ENCODE measurements around the gene PPP1R13B. TPM values are rescaled to one million over a fixed set of nuclear protein-coding genes. Genes with fewer than 3 reads are reported as not detected.

The PPP1R13B gene
- total RNA-seq, 1 experiment from 2014 or later: 17.8 TPM

DNA sequence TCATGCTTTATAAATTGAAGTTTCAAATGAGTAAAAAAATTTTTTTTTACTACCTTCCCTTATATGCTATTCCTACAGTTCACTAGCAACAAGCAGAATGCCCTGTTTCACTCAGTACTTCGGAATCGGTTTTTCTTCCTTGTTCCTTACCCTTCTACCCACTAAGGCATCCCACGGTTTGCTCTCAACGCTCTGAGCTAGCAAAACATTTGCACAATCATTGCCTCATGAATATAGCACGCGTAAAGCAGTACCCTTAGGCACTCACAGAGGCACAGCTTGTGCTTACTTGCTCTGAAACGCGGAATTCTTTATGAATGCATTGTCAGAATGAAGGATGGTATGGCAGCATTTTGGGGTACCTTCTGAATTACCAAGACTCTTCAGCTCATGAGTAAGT lies 45.0 kb downstream of the PPP1R13B start:
- no peak overlapping the region for H2AFZ ChIP-seq (ENCODE audit: low read depth, low read length, poor library complexity, severe bottlenecking)
- no TSS peak for BruUV-seq (replicated peaks)
- ChIA-PET POLR2A (no interaction called here), RAD21 (ENCODE audit: low non-redundant PET in 1 of 2, low total read pairs in 2 of 2, uncharacterized antibody in 2 of 2, unreplicated experiment in 2 of 2) (no interaction called here), CTCF (no interaction called here)
- intact Hi-C loops (cut with micrococcal nuclease): loop anchor here (10.0 kb wide), 1 partner anchor 332 kb away; the partner anchor contains the start of gene KIF26A
- no peak overlapping the region for H3K9ac ChIP-seq (ENCODE audit: low read length)
- DNase-seq (ENCODE audit: low read depth, low spot score): no peak
- no peak for ATAC-seq
- H3K4me2 ChIP-seq (ENCODE audit: low read length): no peak overlapping the region
- TF ChIP-seq ZBTB33 (IDR thresholded peaks at IDR 0.05; ENCODE audit: extremely low read depth, insufficient replicate concordance, low read length): no peak
- no peak for TF ChIP-seq EGR1 (IDR thresholded peaks at IDR 0.05; ENCODE audit: low read depth)
- no peak for TF ChIP-seq ZFX (IDR thresholded peaks at IDR 0.05)
- TF ChIP-seq RAD21 (IDR thresholded peaks at IDR 0.05; ENCODE audit: low read depth): no peak
- no peak for TF ChIP-seq FOSL1 (IDR thresholded peaks at IDR 0.05; ENCODE audit: low read depth)
- no peak for TF ChIP-seq EZH2 (IDR thresholded peaks at IDR 0.05)
- no peak for TF ChIP-seq CBX3 (IDR thresholded peaks at IDR 0.05; ENCODE audit: low read depth)
- no peak for TF ChIP-seq YY1 (IDR thresholded peaks at IDR 0.05; ENCODE audit: extremely low read depth, insufficient replicate concordance, low read depth, low read length)
- TF ChIP-seq, protein P1, sequence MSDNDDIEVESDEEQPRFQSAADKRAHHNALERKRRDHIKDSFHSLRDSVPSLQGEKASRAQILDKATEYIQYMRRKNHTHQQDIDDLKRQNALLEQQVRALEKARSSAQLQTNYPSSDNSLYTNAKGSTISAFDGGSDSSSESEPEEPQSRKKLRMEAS (IDR thresholded peaks at IDR 0.05): no peak
- TF ChIP-seq TCF7L2 (IDR thresholded peaks at IDR 0.05; ENCODE audit: borderline replicate concordance, extremely low read depth, insufficient read depth, insufficient read length): no peak
- TF ChIP-seq, protein P2, sequence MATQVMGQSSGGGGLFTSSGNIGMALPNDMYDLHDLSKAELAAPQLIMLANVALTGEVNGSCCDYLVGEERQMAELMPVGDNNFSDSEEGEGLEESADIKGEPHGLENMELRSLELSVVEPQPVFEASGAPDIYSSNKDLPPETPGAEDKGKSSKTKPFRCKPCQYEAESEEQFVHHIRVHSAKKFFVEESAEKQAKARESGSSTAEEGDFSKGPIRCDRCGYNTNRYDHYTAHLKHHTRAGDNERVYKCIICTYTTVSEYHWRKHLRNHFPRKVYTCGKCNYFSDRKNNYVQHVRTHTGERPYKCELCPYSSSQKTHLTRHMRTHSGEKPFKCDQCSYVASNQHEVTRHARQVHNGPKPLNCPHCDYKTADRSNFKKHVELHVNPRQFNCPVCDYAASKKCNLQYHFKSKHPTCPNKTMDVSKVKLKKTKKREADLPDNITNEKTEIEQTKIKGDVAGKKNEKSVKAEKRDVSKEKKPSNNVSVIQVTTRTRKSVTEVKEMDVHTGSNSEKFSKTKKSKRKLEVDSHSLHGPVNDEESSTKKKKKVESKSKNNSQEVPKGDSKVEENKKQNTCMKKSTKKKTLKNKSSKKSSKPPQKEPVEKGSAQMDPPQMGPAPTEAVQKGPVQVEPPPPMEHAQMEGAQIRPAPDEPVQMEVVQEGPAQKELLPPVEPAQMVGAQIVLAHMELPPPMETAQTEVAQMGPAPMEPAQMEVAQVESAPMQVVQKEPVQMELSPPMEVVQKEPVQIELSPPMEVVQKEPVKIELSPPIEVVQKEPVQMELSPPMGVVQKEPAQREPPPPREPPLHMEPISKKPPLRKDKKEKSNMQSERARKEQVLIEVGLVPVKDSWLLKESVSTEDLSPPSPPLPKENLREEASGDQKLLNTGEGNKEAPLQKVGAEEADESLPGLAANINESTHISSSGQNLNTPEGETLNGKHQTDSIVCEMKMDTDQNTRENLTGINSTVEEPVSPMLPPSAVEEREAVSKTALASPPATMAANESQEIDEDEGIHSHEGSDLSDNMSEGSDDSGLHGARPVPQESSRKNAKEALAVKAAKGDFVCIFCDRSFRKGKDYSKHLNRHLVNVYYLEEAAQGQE (IDR thresholded peaks at IDR 0.05; ENCODE audit: low read depth): no peak
- TF ChIP-seq POLR2AphosphoS5 (IDR thresholded peaks at IDR 0.05; ENCODE audit: low read depth, low read length): no peak
- TF ChIP-seq JUND (IDR thresholded peaks at IDR 0.05): no peak
- TF ChIP-seq, protein P3, sequence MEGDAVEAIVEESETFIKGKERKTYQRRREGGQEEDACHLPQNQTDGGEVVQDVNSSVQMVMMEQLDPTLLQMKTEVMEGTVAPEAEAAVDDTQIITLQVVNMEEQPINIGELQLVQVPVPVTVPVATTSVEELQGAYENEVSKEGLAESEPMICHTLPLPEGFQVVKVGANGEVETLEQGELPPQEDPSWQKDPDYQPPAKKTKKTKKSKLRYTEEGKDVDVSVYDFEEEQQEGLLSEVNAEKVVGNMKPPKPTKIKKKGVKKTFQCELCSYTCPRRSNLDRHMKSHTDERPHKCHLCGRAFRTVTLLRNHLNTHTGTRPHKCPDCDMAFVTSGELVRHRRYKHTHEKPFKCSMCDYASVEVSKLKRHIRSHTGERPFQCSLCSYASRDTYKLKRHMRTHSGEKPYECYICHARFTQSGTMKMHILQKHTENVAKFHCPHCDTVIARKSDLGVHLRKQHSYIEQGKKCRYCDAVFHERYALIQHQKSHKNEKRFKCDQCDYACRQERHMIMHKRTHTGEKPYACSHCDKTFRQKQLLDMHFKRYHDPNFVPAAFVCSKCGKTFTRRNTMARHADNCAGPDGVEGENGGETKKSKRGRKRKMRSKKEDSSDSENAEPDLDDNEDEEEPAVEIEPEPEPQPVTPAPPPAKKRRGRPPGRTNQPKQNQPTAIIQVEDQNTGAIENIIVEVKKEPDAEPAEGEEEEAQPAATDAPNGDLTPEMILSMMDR (IDR thresholded peaks at IDR 0.05 in 2 of 3, conservative IDR thresholded peaks at IDR 0.05 in 1 of 3; ENCODE audit: borderline replicate concordance in 1 of 3, insufficient read depth in 1 of 3, low read depth in 2 of 3, low read length in 2 of 3): no peak
- TF ChIP-seq, protein P4, sequence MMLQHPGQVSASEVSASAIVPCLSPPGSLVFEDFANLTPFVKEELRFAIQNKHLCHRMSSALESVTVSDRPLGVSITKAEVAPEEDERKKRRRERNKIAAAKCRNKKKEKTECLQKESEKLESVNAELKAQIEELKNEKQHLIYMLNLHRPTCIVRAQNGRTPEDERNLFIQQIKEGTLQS (IDR thresholded peaks at IDR 0.05): no peak
- TF ChIP-seq SIN3A (IDR thresholded peaks at IDR 0.05; ENCODE audit: low read depth): no peak
- no peak for TF ChIP-seq EZH2phosphoT487 (IDR thresholded peaks at IDR 0.05; ENCODE audit: borderline replicate concordance)
- TF ChIP-seq SRF (IDR thresholded peaks at IDR 0.05; ENCODE audit: low read depth): no peak
- no peak for TF ChIP-seq SP1 (IDR thresholded peaks at IDR 0.05; ENCODE audit: low read depth)
- H4K20me1 ChIP-seq (ENCODE audit: insufficient read depth): no peaks in the 10 kb centered on the region
- H3K27ac ChIP-seq (ENCODE audit: low read depth, low read length): no peak overlapping the region
- H3K27me3 ChIP-seq (ENCODE audit: insufficient read depth, low read length): no peaks in the 10 kb centered on the region
- no peaks in the 10 kb centered on the region for H3K9me3 ChIP-seq (ENCODE audit: control insufficient read depth in 1 of 2, insufficient read depth in 1 of 2, low read depth in 1 of 2, low read length in 2 of 2)
- H3K4me1 ChIP-seq (ENCODE audit: control insufficient read depth in 1 of 2, insufficient read depth in 2 of 2, low read length in 2 of 2): no peaks in the 10 kb centered on the region
- H3K79me2 ChIP-seq (ENCODE audit: insufficient read depth, low read length): peaks cover 4% of the 10 kb centered on the region
- no peaks in the 10 kb centered on the region for H3K36me3 ChIP-seq (ENCODE audit: control insufficient read depth in 1 of 2, insufficient read depth in 2 of 2, low read length in 2 of 2)
- no peaks in the 10 kb centered on the region for H3K9me2 ChIP-seq (ENCODE audit: insufficient read depth)
- H3K4me3 ChIP-seq (replicated peaks in 1 of 2; ENCODE audit: low read depth in 1 of 2, low read length in 2 of 2): no peak overlapping the region
